GM19035 (cell line): Measurements from ENCODE around the gene ARID2.

Experiments
- ATAC-seq: cut with Tn5 transposase; IDR thresholded peaks from one replicate; pipeline ENCODE4 v1.9.1; 2021; ENCODE audit not compliant: unreplicated experiment

The ARID2 gene

GRCh38 chr12:45850302-45850701 is 120.8 kb downstream of the ARID2 start:
- ATAC-seq = no peak

GRCh38 chr12:45852508-45852907 is 123.0 kb downstream of the ARID2 start:
- no peak for ATAC-seq

DNA sequence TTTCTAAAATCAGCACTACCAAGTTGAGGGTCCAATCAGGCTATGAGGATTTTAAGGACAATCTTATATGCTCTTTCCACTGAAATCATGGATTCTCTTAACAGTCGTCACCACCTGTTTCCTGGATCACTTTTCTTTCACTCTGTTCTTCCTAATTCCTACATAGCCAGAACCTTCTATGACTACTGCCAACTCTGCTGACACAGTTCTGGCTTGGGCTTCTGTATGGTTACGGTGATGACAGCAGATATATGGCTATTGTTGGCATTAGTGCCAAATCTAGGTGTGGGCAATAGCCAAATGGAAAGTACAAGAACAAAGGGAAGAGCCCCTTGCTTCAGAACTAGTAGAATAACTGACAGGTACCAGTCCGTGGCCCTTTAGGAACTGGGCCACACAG is 124.0 kb downstream of the ARID2 start:
- ATAC-seq = no peak

DNA sequence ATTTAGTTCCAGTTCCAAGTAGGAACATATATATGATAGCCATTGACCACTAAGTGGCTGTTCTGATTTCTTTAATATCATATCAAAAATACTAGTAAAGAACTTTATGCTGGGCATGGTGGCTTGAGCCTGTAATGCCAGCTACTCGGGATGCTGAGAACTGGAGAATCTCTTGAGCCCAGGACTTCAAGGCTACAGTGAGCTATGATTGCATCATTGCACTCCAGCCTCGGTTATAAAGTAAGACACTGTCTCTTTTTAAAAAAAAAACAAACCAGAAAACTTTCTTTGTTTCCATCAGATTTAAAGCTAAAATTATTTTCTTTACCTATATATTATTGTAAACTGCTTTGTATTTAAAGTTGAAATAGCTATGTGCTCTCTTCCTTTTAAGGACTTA is 133.8 kb downstream of the ARID2 start:
- no peak for ATAC-seq

GRCh38 chr12:45866299-45866698 is 136.8 kb downstream of the ARID2 start:
- ATAC-seq = no peak

- ATAC-seq = no peak
These were observed 142.9 kb downstream of the ARID2 start for GRCh38 chr12:45872446-45872845.

DNA sequence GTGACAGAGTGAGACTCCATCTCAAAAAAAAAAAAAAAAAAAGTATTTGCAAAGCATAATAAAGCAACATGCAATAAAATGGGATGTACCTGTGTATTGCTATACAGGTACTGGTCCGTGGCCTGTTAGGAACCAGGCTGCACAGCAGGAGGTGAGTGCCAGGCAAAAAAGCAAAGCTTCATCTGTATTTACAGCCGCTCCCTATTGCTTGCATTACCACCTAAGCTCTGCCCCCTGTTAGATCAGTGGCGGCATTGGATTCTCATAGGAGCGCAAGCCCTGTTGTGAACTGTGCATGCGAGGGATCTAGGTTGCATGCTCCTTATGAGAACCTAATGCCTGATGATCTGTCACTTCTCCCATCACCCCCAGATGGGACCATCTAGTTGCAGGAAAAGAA is 147.6 kb downstream of the ARID2 start:
- ATAC-seq = no peak

GRCh38 chr12:45878630-45879255 is 149.2 kb downstream of the ARID2 start:
- ATAC-seq = no peak

DNA sequence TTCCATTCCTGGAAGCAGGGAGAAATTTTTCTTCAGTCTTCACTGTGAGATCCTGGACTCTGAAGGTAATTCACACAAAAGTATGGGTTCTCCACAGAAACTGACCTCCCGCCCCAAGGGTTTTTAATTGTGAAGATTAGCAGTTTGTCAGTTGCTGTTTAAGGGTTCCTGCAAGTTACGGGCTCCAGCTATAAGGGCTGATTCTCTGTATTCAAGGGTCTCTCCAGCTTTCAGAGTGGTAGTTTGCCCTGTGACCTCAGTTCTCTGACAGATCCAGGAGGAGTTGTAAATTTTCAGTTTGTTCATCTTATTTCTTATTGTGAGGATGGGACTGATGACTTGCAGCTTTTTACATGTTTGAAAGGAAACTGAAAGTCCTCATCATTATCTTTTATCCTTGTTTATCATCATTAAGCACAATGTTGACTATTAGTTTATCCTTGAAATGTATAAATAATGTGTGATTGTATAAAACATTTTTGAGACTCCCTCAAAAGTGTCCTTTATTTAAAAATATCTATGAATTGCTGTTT is 149.9 kb downstream of the ARID2 start:
- no peak for ATAC-seq

DNA sequence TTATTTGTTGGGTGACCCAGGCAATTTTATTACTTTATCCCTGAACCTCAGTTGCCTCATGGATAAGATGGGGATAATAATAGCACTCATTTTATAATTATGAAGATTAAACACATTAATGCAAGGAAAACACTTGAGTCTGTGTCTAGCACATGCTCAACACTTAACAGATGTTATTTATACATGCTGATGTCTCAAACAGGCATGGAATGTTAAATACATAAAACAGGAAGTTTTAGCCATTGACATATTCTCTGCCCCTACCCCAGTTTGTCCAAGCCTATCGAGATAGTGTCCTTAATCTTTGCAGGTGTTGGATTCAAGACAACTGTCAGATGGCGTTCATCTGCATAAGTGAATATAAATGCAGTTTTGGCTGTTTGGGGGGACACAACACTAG is 151.0 kb downstream of the ARID2 start:
- no peak for ATAC-seq

GRCh38 chr12:45883187-45883586 is 153.7 kb downstream of the ARID2 start:
- ATAC-seq = no peak

DNA sequence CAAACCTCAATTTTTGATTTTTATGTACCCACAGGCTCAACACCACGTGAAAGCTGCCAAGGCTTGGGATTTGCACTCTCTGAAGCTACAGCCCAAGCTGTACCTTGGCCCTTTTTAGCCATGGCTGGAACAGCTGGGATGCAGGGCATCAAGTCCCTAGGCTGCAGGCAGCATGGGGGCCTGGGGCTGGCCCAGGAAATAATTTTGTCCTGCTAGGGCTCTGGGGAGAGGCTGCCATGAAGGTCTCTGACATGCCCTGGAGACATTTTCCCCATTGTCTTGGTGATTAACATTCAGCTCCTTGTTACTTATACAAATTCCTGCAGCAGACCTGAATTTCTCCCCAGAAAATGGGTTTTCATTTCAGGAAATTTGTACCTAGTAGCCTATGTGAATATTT is 157.2 kb downstream of the ARID2 start:
- no peak for ATAC-seq

- no peak for ATAC-seq
These were observed 158.0 kb downstream of the ARID2 start for GRCh38 chr12:45887544-45887943.

GRCh38 chr12:45890276-45890675 is 160.8 kb downstream of the ARID2 start:
- no peak for ATAC-seq

- ATAC-seq = no peak
These were observed 163.7 kb downstream of the ARID2 start for GRCh38 chr12:45893240-45893639.

DNA sequence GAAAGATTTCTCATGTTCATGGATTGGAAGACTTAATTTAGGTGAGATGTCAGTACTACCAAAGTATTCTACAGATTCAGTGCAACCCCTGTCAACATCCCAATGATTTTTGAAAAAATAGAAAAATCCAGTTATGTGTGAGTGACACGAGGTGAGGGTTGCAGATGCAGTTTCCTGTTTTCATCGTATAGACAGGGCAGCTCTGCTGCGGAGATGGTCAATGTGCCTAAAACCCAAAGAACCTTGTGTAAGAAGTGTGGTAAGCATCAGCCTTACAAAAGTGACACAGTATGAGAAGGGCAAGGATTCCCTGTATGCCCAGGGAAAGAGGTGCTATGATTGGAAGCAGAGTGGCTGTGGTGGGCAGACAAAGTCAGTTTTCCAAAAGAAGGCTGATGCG is 166.5 kb downstream of the ARID2 start:
- ATAC-seq = no peak

GRCh38 chr12:45898094-45898493 is 168.6 kb downstream of the ARID2 start:
- no peak for ATAC-seq

DNA sequence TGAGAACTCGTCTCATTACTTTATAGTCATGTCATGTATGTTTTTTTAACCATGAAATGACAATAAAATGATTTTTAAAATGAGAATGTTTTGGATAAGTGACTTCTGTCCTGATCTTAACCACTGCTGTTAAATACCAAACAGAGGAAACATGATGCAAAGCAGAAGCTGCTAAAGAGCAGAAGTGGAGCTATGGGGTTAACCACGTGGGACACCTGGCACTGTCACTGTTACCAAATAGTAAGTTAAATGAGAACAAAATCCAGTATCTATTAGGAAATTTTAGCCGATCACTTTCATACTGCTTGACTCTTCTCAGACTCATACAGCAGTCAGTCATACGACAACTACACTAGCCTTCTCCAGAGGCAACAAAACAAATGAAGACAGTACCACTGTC is 178.4 kb downstream of the ARID2 start:
- ATAC-seq = peak; percentile 82

GRCh38 chr12:45909041-45909713 is 179.7 kb downstream of the ARID2 start:
- ATAC-seq = no peak

GRCh38 chr12:45912774-45913173 is 183.3 kb downstream of the ARID2 start:
- ATAC-seq = no peak

- ATAC-seq = no peak
These were observed 184.1 kb downstream of the ARID2 start for GRCh38 chr12:45913631-45914030.

- no peak for ATAC-seq
These were observed 184.6 kb downstream of the ARID2 start for GRCh38 chr12:45914090-45914489.

DNA sequence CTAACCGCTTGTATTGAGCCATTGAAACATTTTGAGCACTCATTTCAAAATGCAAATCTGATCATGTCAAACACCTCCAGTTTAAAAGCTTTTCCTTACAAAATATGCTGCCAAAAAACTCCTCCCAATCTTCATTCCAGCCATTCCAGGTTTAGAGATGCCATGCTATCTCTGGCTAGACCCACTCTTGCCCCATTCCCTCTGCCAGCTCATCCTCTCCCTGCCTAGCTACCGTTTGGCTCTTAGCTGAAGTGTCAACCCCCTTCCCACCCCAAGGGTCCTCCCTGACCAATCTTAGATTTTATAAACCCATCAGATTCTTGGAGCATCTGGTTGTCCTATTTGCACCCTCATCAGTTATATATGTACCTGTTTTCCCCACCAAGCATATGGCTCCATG is 185.9 kb downstream of the ARID2 start:
- no peak for ATAC-seq
